HG03135 (cell line): ENCODE data around the gene NTMT1.
"Not testable (repeated sequence)": the region's sequence is repeated elsewhere in the genome, so short reads cannot be mapped to it uniquely, and the experiment has no call there.

Experiments
- ATAC-seq: cut with Tn5 transposase; IDR thresholded peaks from one replicate; pipeline ENCODE4 v1.9.1; 2021; ENCODE audit warnings: mild to moderate bottlenecking, moderate library complexity; ENCODE audit not compliant: unreplicated experiment

NTMT1 gene

GRCh38 chr9:129635099-129636065 lies 9.4 kb downstream of the NTMT1 start:
- no peak for ATAC-seq

GRCh38 chr9:129636343-129636742 lies 10.4 kb downstream of the NTMT1 start:
- not testable (repeated sequence) for ATAC-seq

- ATAC-seq, result no peak
Measured at GRCh38 chr9:129637102-129637501, 11.1 kb downstream of the NTMT1 start.

GRCh38 chr9:129637673-129638439 lies 11.9 kb downstream of the NTMT1 start:
- ATAC-seq, result no peak

GRCh38 chr9:129639034-129639630 lies 13.2 kb downstream of the NTMT1 start:
- ATAC-seq, result no peak

GRCh38 chr9:129639756-129640085 lies 13.8 kb downstream of the NTMT1 start:
- no peak for ATAC-seq

- ATAC-seq, result no peak
Measured at GRCh38 chr9:129640086-129640870, 14.3 kb downstream of the NTMT1 start.

GRCh38 chr9:129640871-129641749 lies 15.1 kb downstream of the NTMT1 start:
- peak; percentile 16 for ATAC-seq

GRCh38 chr9:129641750-129642585 lies 16.0 kb downstream of the NTMT1 start, which contains the start of gene ASB6:
ASB6 (minus strand) TSS chr9:129642151; CDS start chr9:129641999, 152 bp downstream.
- peak; percentile 82 for ATAC-seq

- no peak for ATAC-seq
Measured at GRCh38 chr9:129643706-129644105, 17.7 kb downstream of the NTMT1 start.

GRCh38 chr9:129644365-129644764 lies 18.4 kb downstream of the NTMT1 start:
- no peak for ATAC-seq

- no peak for ATAC-seq
Measured at GRCh38 chr9:129644902-129645301, 18.9 kb downstream of the NTMT1 start.

- no peak for ATAC-seq
Measured at GRCh38 chr9:129646252-129646651, 20.3 kb downstream of the NTMT1 start.

- no peak for ATAC-seq
Measured at GRCh38 chr9:129646654-129647053, 20.7 kb downstream of the NTMT1 start.

GRCh38 chr9:129647635-129648034 lies 21.7 kb downstream of the NTMT1 start:
- no peak for ATAC-seq

- no peak for ATAC-seq
Measured at GRCh38 chr9:129648092-129648763, 22.3 kb downstream of the NTMT1 start.

GRCh38 chr9:129648764-129649115 lies 22.8 kb downstream of the NTMT1 start:
- no peak for ATAC-seq
